Measurements from ENCODE around the gene POLR2M.

POLR2M gene

GRCh38 chr15:57690341-57690966 is 16.1 kb upstream of the POLR2M start:
- no peaks in the 10 kb centered on the region for H3K36me3 ChIP-seq (ENCODE audit: control insufficient read depth in 2 of 2, insufficient read depth in 2 of 2, low read length in 2 of 2)
- H3K9me3 ChIP-seq (ENCODE audit: control insufficient read depth in 2 of 2, low read length in 2 of 2): no peaks in the 10 kb centered on the region
- H3K4me1 ChIP-seq (ENCODE audit: control insufficient read depth in 2 of 2, insufficient read depth in 2 of 2, low read length in 2 of 2): no peaks in the 10 kb centered on the region
- no peak overlapping the region for H3K4me3 ChIP-seq (ENCODE audit: low read length in 2 of 2)
- no peak overlapping the region for H3K9ac ChIP-seq (ENCODE audit: low read depth in 1 of 2, low read length in 2 of 2)
- H3K27ac ChIP-seq (ENCODE audit: low read depth in 2 of 2, low read length in 2 of 2): no peak overlapping the region
- no peaks in the 10 kb centered on the region for H3K27me3 ChIP-seq (ENCODE audit: control insufficient read depth in 2 of 2, insufficient read depth in 2 of 2, low read length in 2 of 2)

DNA sequence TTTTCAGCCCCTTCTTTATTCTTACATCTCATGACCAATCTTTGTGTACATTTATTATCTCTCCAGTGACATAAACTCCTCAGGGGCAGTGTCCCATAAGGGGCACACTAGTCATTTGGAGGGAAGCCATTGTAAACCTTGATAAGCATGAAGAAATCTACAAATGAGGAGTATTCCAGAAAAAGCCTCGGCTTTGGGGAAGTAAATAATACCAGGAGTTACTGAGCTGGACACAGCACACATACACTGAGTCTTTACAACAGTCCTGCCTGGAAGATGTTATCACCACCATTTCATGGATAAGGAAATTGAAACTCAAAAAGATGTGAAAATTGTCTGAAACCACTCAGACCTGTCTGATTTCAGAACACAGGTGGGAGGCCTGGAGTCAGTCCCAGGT is 15.4 kb upstream of the POLR2M start:
- no peak overlapping the region for H3K4me3 ChIP-seq (ENCODE audit: low read length in 2 of 2)
- no peaks in the 10 kb centered on the region for H3K4me1 ChIP-seq (ENCODE audit: control insufficient read depth in 2 of 2, insufficient read depth in 2 of 2, low read length in 2 of 2)
- no peak overlapping the region for H3K9ac ChIP-seq (ENCODE audit: low read depth in 1 of 2, low read length in 2 of 2)
- no peaks in the 10 kb centered on the region for H3K27me3 ChIP-seq (ENCODE audit: control insufficient read depth in 2 of 2, insufficient read depth in 2 of 2, low read length in 2 of 2)
- no peaks in the 10 kb centered on the region for H3K36me3 ChIP-seq (ENCODE audit: control insufficient read depth in 2 of 2, insufficient read depth in 2 of 2, low read length in 2 of 2)
- no peaks in the 10 kb centered on the region for H3K9me3 ChIP-seq (ENCODE audit: control insufficient read depth in 2 of 2, low read length in 2 of 2)
- H3K27ac ChIP-seq (ENCODE audit: low read depth in 2 of 2, low read length in 2 of 2): no peak overlapping the region

GRCh38 chr15:57692709-57693108 is 13.8 kb upstream of the POLR2M start:
- H3K4me3 ChIP-seq (ENCODE audit: low read length in 2 of 2): no peak overlapping the region
- H3K27ac ChIP-seq (ENCODE audit: low read depth in 2 of 2, low read length in 2 of 2): no peak overlapping the region
- no peak overlapping the region for H3K9ac ChIP-seq (ENCODE audit: low read depth in 1 of 2, low read length in 2 of 2)
- no peaks in the 10 kb centered on the region for H3K9me3 ChIP-seq (ENCODE audit: control insufficient read depth in 2 of 2, low read length in 2 of 2)
- no peaks in the 10 kb centered on the region for H3K4me1 ChIP-seq (ENCODE audit: control insufficient read depth in 2 of 2, insufficient read depth in 2 of 2, low read length in 2 of 2)
- no peaks in the 10 kb centered on the region for H3K36me3 ChIP-seq (ENCODE audit: control insufficient read depth in 2 of 2, insufficient read depth in 2 of 2, low read length in 2 of 2)
- H3K27me3 ChIP-seq (ENCODE audit: control insufficient read depth in 2 of 2, insufficient read depth in 2 of 2, low read length in 2 of 2): no peaks in the 10 kb centered on the region

DNA sequence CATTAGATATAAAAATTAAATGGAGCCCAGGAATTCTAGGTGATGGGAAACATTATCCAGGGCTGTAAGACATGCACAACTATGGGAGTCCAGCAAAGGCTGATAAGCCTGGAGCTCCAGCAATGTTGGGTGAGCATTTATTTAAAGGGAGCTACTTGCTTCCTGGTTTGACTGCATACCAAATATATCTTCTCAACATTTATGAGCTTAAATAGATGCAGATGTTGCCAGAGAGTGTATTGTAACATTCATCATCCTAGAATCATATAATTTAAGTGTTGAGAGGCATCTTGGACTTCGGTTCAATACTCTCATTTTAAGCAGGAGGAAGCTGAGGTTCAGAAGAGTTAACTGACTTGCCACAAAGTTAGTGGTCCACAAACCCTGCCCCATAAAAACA is 12.2 kb upstream of the POLR2M start:
- H3K4me1 ChIP-seq (ENCODE audit: control insufficient read depth in 2 of 2, insufficient read depth in 2 of 2, low read length in 2 of 2): no peaks in the 10 kb centered on the region
- no peak overlapping the region for H3K4me3 ChIP-seq (ENCODE audit: low read length in 2 of 2)
- H3K36me3 ChIP-seq (ENCODE audit: control insufficient read depth in 2 of 2, insufficient read depth in 2 of 2, low read length in 2 of 2): no peaks in the 10 kb centered on the region
- no peak overlapping the region for H3K27ac ChIP-seq (ENCODE audit: low read depth in 2 of 2, low read length in 2 of 2)
- H3K9me3 ChIP-seq (ENCODE audit: control insufficient read depth in 2 of 2, low read length in 2 of 2): no peaks in the 10 kb centered on the region
- H3K9ac ChIP-seq (ENCODE audit: low read depth in 1 of 2, low read length in 2 of 2): no peak overlapping the region
- H3K27me3 ChIP-seq (ENCODE audit: control insufficient read depth in 2 of 2, insufficient read depth in 2 of 2, low read length in 2 of 2): no peaks in the 10 kb centered on the region

DNA sequence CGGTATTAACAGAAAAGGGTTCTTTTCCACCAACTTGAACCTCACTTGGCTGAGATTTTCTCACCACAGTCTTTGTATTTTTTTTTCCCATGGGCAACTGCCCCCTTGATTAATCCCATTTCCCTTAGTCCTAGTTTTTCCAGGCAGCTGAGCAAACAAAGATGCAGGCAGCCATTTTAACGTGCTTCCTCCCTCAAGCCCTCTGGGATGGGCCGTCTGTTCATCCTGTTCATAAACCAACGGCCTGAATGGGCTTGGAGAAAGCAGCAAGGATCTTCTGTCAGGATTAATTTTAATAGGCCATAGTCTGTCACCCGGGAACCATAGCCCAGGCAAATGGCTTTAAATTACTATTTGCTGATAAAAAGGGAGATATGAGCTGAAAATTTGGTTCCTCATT is 10.4 kb upstream of the POLR2M start:
- Histone ChIP-seq H3K4me3 (ENCODE audit: low read length in 2 of 2) (no peak overlapping the region), H3K36me3 (ENCODE audit: control insufficient read depth in 2 of 2, insufficient read depth in 2 of 2, low read length in 2 of 2) (no peaks in the 10 kb centered on the region), H3K4me1 (ENCODE audit: control insufficient read depth in 2 of 2, insufficient read depth in 2 of 2, low read length in 2 of 2) (no peaks in the 10 kb centered on the region), H3K9ac (ENCODE audit: low read depth in 1 of 2, low read length in 2 of 2) (no peak overlapping the region), H3K27me3 (ENCODE audit: control insufficient read depth in 2 of 2, insufficient read depth in 2 of 2, low read length in 2 of 2) (no peaks in the 10 kb centered on the region), H3K9me3 (ENCODE audit: control insufficient read depth in 2 of 2, low read length in 2 of 2) (no peaks in the 10 kb centered on the region), H3K27ac (ENCODE audit: low read depth in 2 of 2, low read length in 2 of 2) (no peak overlapping the region)

- no peaks in the 10 kb centered on the region for H3K9me3 ChIP-seq (ENCODE audit: control insufficient read depth in 2 of 2, low read length in 2 of 2)
- H3K9ac ChIP-seq (ENCODE audit: low read depth in 1 of 2, low read length in 2 of 2): no peak overlapping the region
- H3K27me3 ChIP-seq (ENCODE audit: control insufficient read depth in 2 of 2, insufficient read depth in 2 of 2, low read length in 2 of 2): no peaks in the 10 kb centered on the region
- H3K36me3 ChIP-seq (ENCODE audit: control insufficient read depth in 2 of 2, insufficient read depth in 2 of 2, low read length in 2 of 2): no peaks in the 10 kb centered on the region
- no peak overlapping the region for H3K27ac ChIP-seq (ENCODE audit: low read depth in 2 of 2, low read length in 2 of 2)
- no peaks in the 10 kb centered on the region for H3K4me1 ChIP-seq (ENCODE audit: control insufficient read depth in 2 of 2, insufficient read depth in 2 of 2, low read length in 2 of 2)
- H3K4me3 ChIP-seq (ENCODE audit: low read length in 2 of 2): no peak overlapping the region
Observed at GRCh38 chr15:57697588-57697987, 8.9 kb upstream of the POLR2M start.

GRCh38 chr15:57698243-57698642 is 8.3 kb upstream of the POLR2M start:
- Histone ChIP-seq H3K9ac (ENCODE audit: low read depth in 1 of 2, low read length in 2 of 2) (no peak overlapping the region), H3K4me3 (ENCODE audit: low read length in 2 of 2) (no peak overlapping the region), H3K9me3 (ENCODE audit: control insufficient read depth in 2 of 2, low read length in 2 of 2) (no peaks in the 10 kb centered on the region), H3K27me3 (ENCODE audit: control insufficient read depth in 2 of 2, insufficient read depth in 2 of 2, low read length in 2 of 2) (no peaks in the 10 kb centered on the region), H3K27ac (ENCODE audit: low read depth in 2 of 2, low read length in 2 of 2) (no peak overlapping the region), H3K36me3 (ENCODE audit: control insufficient read depth in 2 of 2, insufficient read depth in 2 of 2, low read length in 2 of 2) (no peaks in the 10 kb centered on the region), H3K4me1 (ENCODE audit: control insufficient read depth in 2 of 2, insufficient read depth in 2 of 2, low read length in 2 of 2) (no peaks in the 10 kb centered on the region)

GRCh38 chr15:57698991-57699390 is 7.5 kb upstream of the POLR2M start:
- Histone ChIP-seq H3K9ac (ENCODE audit: low read depth in 1 of 2, low read length in 2 of 2) (no peak overlapping the region), H3K36me3 (ENCODE audit: control insufficient read depth in 2 of 2, insufficient read depth in 2 of 2, low read length in 2 of 2) (no peaks in the 10 kb centered on the region), H3K4me3 (ENCODE audit: low read length in 2 of 2) (no peak overlapping the region), H3K4me1 (ENCODE audit: control insufficient read depth in 2 of 2, insufficient read depth in 2 of 2, low read length in 2 of 2) (no peaks in the 10 kb centered on the region), H3K27ac (ENCODE audit: low read depth in 2 of 2, low read length in 2 of 2) (no peak overlapping the region), H3K27me3 (ENCODE audit: control insufficient read depth in 2 of 2, insufficient read depth in 2 of 2, low read length in 2 of 2) (no peaks in the 10 kb centered on the region), H3K9me3 (ENCODE audit: control insufficient read depth in 2 of 2, low read length in 2 of 2) (no peaks in the 10 kb centered on the region)

DNA sequence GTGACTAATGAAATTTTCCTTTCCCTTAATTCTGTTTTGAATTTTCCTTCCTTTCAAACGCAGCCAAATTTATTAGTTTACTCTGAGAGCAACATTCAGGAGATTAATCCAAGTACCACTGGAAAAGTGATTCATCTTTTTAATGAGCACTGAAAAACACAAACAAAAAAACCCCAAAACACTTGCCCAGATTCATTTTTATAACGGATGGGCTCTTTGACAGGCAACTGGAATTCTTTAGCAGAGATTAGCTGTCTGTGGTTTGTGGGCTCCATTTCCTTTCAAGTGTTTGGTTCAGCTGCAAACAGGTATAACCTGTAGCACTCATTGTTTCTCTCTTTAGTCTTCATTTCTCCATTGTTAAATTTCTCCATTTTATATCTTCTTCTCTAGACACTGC is 3.1 kb upstream of the POLR2M start:
- no peak overlapping the region for H3K4me3 ChIP-seq (ENCODE audit: low read length in 2 of 2)
- no peaks in the 10 kb centered on the region for H3K27me3 ChIP-seq (ENCODE audit: control insufficient read depth in 2 of 2, insufficient read depth in 2 of 2, low read length in 2 of 2)
- no peak overlapping the region for H3K27ac ChIP-seq (ENCODE audit: low read depth in 2 of 2, low read length in 2 of 2)
- H3K36me3 ChIP-seq (ENCODE audit: control insufficient read depth in 2 of 2, insufficient read depth in 2 of 2, low read length in 2 of 2): no peaks in the 10 kb centered on the region
- no peaks in the 10 kb centered on the region for H3K9me3 ChIP-seq (ENCODE audit: control insufficient read depth in 2 of 2, low read length in 2 of 2)
- H3K4me1 ChIP-seq (ENCODE audit: control insufficient read depth in 2 of 2, insufficient read depth in 2 of 2, low read length in 2 of 2): peaks cover 4 to 10% of the 10 kb centered on the region in 2 donors
- H3K9ac ChIP-seq (ENCODE audit: low read depth in 1 of 2, low read length in 2 of 2): no peak overlapping the region

GRCh38 chr15:57704441-57704840 is 2.1 kb upstream of the POLR2M start:
- Histone ChIP-seq H3K4me3 (ENCODE audit: low read length in 2 of 2) (no peak overlapping the region), H3K27me3 (ENCODE audit: control insufficient read depth in 2 of 2, insufficient read depth in 2 of 2, low read length in 2 of 2) (no peaks in the 10 kb centered on the region), H3K9ac (ENCODE audit: low read depth in 1 of 2, low read length in 2 of 2) (no peak overlapping the region), H3K4me1 (ENCODE audit: control insufficient read depth in 2 of 2, insufficient read depth in 2 of 2, low read length in 2 of 2) (peaks cover 10% of the 10 kb centered on the region in 2 donors), H3K27ac (ENCODE audit: low read depth in 2 of 2, low read length in 2 of 2) (no peak overlapping the region), H3K9me3 (ENCODE audit: control insufficient read depth in 2 of 2, low read length in 2 of 2) (no peaks in the 10 kb centered on the region), H3K36me3 (ENCODE audit: control insufficient read depth in 2 of 2, insufficient read depth in 2 of 2, low read length in 2 of 2) (peaks cover 0 to 6% of the 10 kb centered on the region in 2 donors)
